Right renal pelvis (tissue), 4 donors: ENCODE results near the gene OR2L5. TPM values are rescaled to one million over a fixed set of nuclear protein-coding genes. Genes with fewer than 3 reads are reported as not detected.

Experiments
- DNase-seq, 4 donors: peaks; one replicate each; pipeline ENCODE4 v3.0.0-alpha.2; 2013; ENCODE audit warnings: low read depth in 4 of 4, low spot score in 3 of 4, missing footprints in 1 of 4
- polyA plus RNA-seq, 4 donors: library from polyadenylated mRNA; unstranded; fragments of 120-200 nt; gene quantifications; one replicate each; pipeline ENCODE4 v1.2.1, GENCODE V29; 2013; ENCODE audit not compliant: insufficient read length in 4 of 4

The OR2L5 gene
- polyA plus RNA-seq: not detected

GRCh38 chr1:248013229-248013710 lies at the start of gene OR2L5:
OR2L5 (plus strand) TSS chr1:248013660; CDS start chr1:248021948, 8,288 bp downstream.
- no peak for DNase-seq

- DNase-seq: no peak
Measured at GRCh38 chr1:247964933-247965332, 48.5 kb upstream of the OR2L5 start, which contains the start of gene OR2AK2. OR2AK2 (plus strand) TSS chr1:247965233; CDS start chr1:247965377, 144 bp downstream.

DNA sequence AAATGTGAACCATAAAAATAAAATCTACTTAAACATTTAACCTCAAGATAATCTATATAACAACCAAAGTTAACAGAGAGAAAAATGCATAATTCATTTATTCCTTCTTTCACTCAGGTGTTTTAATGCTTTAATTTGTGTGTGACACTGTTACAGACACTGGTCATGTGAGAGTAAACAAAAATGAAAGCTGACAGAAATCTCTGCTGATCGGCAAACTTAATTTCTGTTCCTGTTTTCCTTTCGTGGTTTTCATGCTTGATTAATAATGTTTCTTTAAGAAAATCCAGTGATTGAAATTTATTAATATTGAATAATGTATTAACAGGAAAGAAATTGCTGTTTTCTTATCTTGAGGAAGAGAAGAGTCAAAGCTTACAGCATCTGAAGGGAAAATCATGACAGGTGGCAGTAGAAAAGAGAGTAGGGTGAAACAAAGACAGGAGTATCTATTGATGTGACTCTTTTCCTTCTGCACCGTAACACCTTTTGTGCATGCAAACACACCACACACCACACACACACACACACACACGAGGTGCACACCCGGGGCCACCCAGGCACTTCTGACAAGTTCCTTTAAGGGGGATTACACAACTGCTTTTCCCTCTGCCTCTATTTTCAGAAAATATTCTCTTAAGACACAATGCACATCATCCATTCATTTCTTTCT lies 46.8 kb upstream of the OR2L5 start:
- DNase-seq: no peak

DNA sequence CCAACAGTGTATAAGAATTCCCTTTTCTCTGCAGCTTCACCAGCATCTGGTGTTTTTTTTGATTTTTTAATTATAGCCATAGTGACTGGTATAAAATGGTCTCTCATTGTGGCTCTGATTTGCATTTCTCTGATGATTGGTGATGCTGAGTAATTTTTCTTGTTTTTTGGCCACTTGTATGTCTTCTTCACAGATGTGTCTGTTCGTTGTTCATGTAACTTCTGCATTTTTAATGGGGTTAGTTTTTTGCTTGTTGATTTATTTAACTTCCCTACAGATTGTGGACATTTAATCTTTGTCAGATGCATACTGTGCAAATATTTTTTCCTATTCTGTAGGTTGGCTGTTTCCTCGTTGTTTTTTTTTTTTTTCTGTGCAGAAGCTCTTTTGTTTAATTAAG lies 20.5 kb upstream of the OR2L5 start:
- no peak for DNase-seq

GRCh38 chr1:247998811-247999210 lies 14.6 kb upstream of the OR2L5 start:
- no peak for DNase-seq

- no peak for DNase-seq
Measured at GRCh38 chr1:248000169-248000568, 13.3 kb upstream of the OR2L5 start.

DNA sequence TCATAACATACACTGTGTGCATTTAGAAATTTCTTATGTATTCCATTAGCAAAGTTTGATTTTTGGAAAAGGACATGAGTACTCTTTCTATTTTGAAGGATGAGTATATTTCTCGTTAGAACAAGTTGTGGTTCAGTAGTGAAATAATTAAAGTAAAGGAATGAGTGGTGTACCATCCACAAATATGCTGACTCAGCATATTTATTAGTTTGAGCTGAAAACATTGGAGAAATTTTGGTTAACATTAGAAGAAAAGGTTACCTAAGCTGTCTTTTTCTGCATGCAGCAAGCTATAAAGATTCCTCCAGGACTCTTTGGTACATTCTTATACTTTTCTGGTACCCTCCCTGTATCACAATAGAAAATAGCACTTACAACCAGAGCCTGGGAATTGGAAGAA lies 5.7 kb upstream of the OR2L5 start:
- DNase-seq: no peak

GRCh38 chr1:248009681-248010080 lies 3.8 kb upstream of the OR2L5 start:
- DNase-seq: no peak

GRCh38 chr1:248015803-248016202 lies 2.3 kb downstream of the OR2L5 start:
- DNase-seq: no peak

- no peak for DNase-seq
Measured at GRCh38 chr1:248029770-248030169, 16.3 kb downstream of the OR2L5 start, which contains the start of gene OR2L2. OR2L2 (plus strand) TSS chr1:248030070; CDS start chr1:248038268, 8,198 bp downstream.

DNA sequence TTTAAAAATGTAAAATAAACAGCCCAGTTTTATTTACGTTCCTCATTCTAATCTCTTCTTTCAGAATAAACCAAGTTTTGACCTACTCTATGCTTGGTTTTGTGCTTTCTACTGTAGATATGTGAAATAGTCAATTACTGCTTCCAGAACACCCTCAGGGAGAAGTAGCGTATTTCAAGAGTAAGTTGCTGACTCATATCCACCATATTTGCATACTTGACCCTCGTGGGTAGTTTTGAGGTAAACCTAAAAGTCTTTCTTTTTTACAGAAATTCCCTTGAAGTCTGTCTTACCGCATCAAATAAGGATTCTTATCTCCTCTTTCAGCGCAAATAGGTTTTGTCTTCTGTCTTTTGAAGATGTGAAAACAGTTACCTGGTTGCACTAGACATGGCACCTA lies 31.7 kb downstream of the OR2L5 start:
- DNase-seq: no peak

GRCh38 chr1:248046536-248046935 lies 33.1 kb downstream of the OR2L5 start, which contains the start of gene OR2L3:
OR2L3 (plus strand) TSS chr1:248046836; CDS start chr1:248060682, 13,846 bp downstream.
- no peak for DNase-seq

- DNase-seq: no peak
Measured at GRCh38 chr1:248047008-248047407, 33.5 kb downstream of the OR2L5 start.

- no peak for DNase-seq
Measured at GRCh38 chr1:248054671-248055070, 41.2 kb downstream of the OR2L5 start.

- DNase-seq: no peak
Measured at GRCh38 chr1:248055261-248055660, 41.8 kb downstream of the OR2L5 start.

DNA sequence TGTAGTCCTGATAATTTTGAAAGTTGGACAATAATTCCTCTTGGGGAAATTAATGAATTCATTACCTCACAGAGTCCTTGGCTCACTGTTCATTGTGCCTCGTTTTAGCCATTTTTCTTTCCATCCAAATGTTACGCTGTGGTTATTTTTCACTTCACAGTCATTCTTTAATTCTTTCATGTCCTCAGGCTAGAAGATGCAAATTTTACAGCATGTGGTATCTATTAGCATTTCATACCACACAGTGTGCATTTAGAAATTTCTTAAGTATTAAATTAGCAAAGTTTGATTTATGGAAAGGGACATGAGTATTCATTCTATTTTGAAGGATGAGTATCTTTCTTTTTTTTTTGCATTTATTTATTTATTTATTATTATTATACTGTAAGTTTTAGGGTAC lies 51.6 kb downstream of the OR2L5 start:
- DNase-seq: no peak

DNA sequence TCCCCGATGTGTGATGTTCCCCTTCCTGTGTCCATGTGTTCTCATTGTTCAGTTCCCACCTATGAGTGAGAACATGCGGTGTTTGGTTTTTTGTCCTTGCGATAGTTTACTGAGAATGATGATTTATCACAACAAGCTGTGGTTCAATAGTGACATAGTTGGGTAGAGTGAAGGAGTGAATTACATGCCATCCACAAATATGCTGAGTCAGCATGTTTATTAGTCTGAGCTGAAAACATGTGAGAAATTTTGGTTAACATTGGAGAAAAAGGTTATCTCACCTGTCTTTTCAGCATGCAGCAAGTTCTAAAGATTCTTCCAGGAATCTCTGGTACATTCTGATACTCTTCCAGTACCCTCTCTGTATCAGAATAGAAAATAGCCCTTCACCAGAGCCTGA lies 52.1 kb downstream of the OR2L5 start:
- no peak for DNase-seq

Other genes with a start within 250 kb of the OR2L5 start
- not detected for gene OR14A16, start 189.5 kb upstream of the OR2L5 start, polyA plus RNA-seq
- gene OR11L1, start 171.8 kb upstream of the OR2L5 start, polyA plus RNA-seq: not detected
- gene TRIM58, start 156.5 kb upstream of the OR2L5 start, polyA plus RNA-seq: 1 to 10 TPM; 1.3 to 2.3 (median 1.4) TPM
- under 1 TPM in 3 of 4 donors, not detected in 1; 0.33 to 0.38 (median 0.36) TPM for gene OR2W3, start 118.1 kb upstream of the OR2L5 start, polyA plus RNA-seq
- gene OR2T8, start 93.4 kb upstream of the OR2L5 start, polyA plus RNA-seq: not detected
- gene OR2AJ1, start 88.8 kb upstream of the OR2L5 start, polyA plus RNA-seq: not detected
- not detected for gene OR2L8, start 64.8 kb upstream of the OR2L5 start, polyA plus RNA-seq
- not detected for gene OR2AK2, start 48.4 kb upstream of the OR2L5 start, polyA plus RNA-seq
- under 1 TPM in 3 of 4 donors, not detected in 1; 0.04 to 0.14 (median 0.08) TPM for gene OR2L2, start 16.4 kb downstream of the OR2L5 start, polyA plus RNA-seq
- gene OR2L3, start 33.2 kb downstream of the OR2L5 start, polyA plus RNA-seq: not detected
- gene OR2L13, start 81.5 kb downstream of the OR2L5 start, polyA plus RNA-seq: under 1 TPM in 2 of 4 donors, not detected in 2; 0.03 to 0.08 TPM
- not detected for gene OR2M5, start 131.5 kb downstream of the OR2L5 start, polyA plus RNA-seq
- gene OR2M2, start 161.2 kb downstream of the OR2L5 start, polyA plus RNA-seq: not detected
- gene OR2M3, start 183.6 kb downstream of the OR2L5 start, polyA plus RNA-seq: under 1 TPM; 0.01 to 0.04 (median 0.03) TPM
- gene OR2M4, start 217.8 kb downstream of the OR2L5 start, polyA plus RNA-seq: under 1 TPM in 3 of 4 donors, not detected in 1; 0.03 to 0.04 (median 0.04) TPM